ENCODE data around the gene KCNH1. TPM values are rescaled to one million over a fixed set of nuclear protein-coding genes. Genes with fewer than 3 reads are reported as not detected.

The KCNH1 gene
- total and polyA plus RNA-seq, 10 donors: not detected

GRCh38 chr1:210754878-210755665, 378.9 kb downstream of the KCNH1 start:
- Histone ChIP-seq H3K36me3 (no peaks in the 10 kb centered on the region), H3K4me1 (no peaks in the 10 kb centered on the region), H3K4me3 (no peak overlapping the region), H3K9me3 (peaks cover 0 to 14% (median 5%) of the 10 kb centered on the region in 8 donors), H3K27me3 (replicated peaks in 1 of 7) (peaks cover 0 to 5% (median 0%) of the 10 kb centered on the region in 7 donors), H3K27ac (no peak overlapping the region)
- no peak for TF ChIP-seq POLR2AphosphoS5 (IDR thresholded peaks at IDR 0.05)
- TF ChIP-seq CTCF (IDR thresholded peaks at IDR 0.05 in 8 of 11, conservative IDR thresholded peaks at IDR 0.05 in 3 of 11): no peak
- no peak for TF ChIP-seq POLR2A (IDR thresholded peaks at IDR 0.05)
- 32 to 47% (median 35%) methylated on average over 8 of the region's 8 CpGs for WGBS, 5 donors
- no peak for DNase-seq
- intact Hi-C loops (cut with DNase I; ENCODE audit: low total_unique reads): no loop called here

- intact Hi-C loops (cut with DNase I; ENCODE audit: low total_unique reads): no loop called here
- no peaks in the 10 kb centered on the region for H3K27me3 ChIP-seq (replicated peaks in 1 of 7)
- H3K36me3 ChIP-seq: no peaks in the 10 kb centered on the region
- WGBS, 5 donors: 81 to 93% (median 85%) methylated on average over 2 of the region's 2 CpGs
- H3K4me1 ChIP-seq: no peaks in the 10 kb centered on the region
- H3K4me3 ChIP-seq: no peak overlapping the region
- TF ChIP-seq POLR2AphosphoS5 (IDR thresholded peaks at IDR 0.05) (no peak), POLR2A (IDR thresholded peaks at IDR 0.05) (no peak), CTCF (IDR thresholded peaks at IDR 0.05 in 8 of 11, conservative IDR thresholded peaks at IDR 0.05 in 3 of 11) (no peak)
- no peak for DNase-seq
- H3K27ac ChIP-seq: no peak overlapping the region
- H3K9me3 ChIP-seq: no peaks in the 10 kb centered on the region
Observed at GRCh38 chr1:210751911-210752310, 382.0 kb downstream of the KCNH1 start.

DNA sequence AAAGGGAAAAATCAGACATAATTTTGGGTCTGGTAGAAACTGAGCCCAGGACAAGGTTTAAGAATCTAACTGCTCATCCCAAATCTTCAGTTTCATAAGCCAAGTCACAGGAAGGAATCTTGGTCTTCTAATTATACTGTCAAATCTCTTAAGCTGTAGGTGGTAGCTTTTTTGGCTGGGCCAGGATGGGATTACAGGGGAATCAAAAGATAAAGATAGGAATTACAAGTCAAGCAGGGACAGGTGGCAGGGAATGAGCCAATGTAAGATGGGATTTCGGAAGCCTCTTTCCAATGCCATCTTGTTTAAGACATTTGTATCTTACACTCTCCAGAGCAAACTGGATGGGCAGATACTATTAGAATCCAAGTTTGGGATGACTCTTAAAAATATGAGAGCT, 383.5 kb downstream of the KCNH1 start:
- H3K9me3 ChIP-seq: no peaks in the 10 kb centered on the region
- DNase-seq: no peak
- H3K4me3 ChIP-seq: no peak overlapping the region
- intact Hi-C loops (cut with DNase I; ENCODE audit: low total_unique reads): no loop called here
- H3K27ac ChIP-seq: no peak overlapping the region
- no peaks in the 10 kb centered on the region for H3K36me3 ChIP-seq
- H3K27me3 ChIP-seq (replicated peaks in 1 of 7): no peaks in the 10 kb centered on the region
- WGBS, 5 donors: 74 to 90% (median 89%) methylated on average over 1 of the region's 1 CpG
- no peaks in the 10 kb centered on the region for H3K4me1 ChIP-seq
- TF ChIP-seq POLR2A (IDR thresholded peaks at IDR 0.05): no peak
- no peak for TF ChIP-seq CTCF (IDR thresholded peaks at IDR 0.05 in 8 of 11, conservative IDR thresholded peaks at IDR 0.05 in 3 of 11)
- no peak for TF ChIP-seq POLR2AphosphoS5 (IDR thresholded peaks at IDR 0.05)

GRCh38 chr1:210748796-210749195, 385.2 kb downstream of the KCNH1 start:
- Histone ChIP-seq H3K4me1 (no peaks in the 10 kb centered on the region), H3K27me3 (replicated peaks in 1 of 7) (no peaks in the 10 kb centered on the region), H3K27ac (no peak overlapping the region), H3K9me3 (no peaks in the 10 kb centered on the region), H3K4me3 (no peak overlapping the region), H3K36me3 (no peaks in the 10 kb centered on the region)
- 69 to 88% (median 73%) methylated on average over 3 of the region's 3 CpGs for WGBS, 5 donors
- intact Hi-C loops (cut with DNase I; ENCODE audit: low total_unique reads): no loop called here
- no peak for DNase-seq
- TF ChIP-seq POLR2AphosphoS5 (IDR thresholded peaks at IDR 0.05) (no peak), CTCF (IDR thresholded peaks at IDR 0.05 in 8 of 11, conservative IDR thresholded peaks at IDR 0.05 in 3 of 11) (no peak), POLR2A (IDR thresholded peaks at IDR 0.05) (no peak)
